GM12878 (cell line): ENCODE data around the gene DCLRE1B. TPM values are rescaled to one million over a fixed set of nuclear protein-coding genes. Genes with fewer than 3 reads are reported as not detected.

Experiments
- ATAC-seq: fragments of 200-7000 bp; cut with Tn5 transposase; 3 replicates; pipeline ENCODE4 v1.9.1; 2020; ENCODE audit warnings: mild to moderate bottlenecking, moderate library complexity
- BruUV-seq: library from RNA; stranded (reverse); fragments of 400-500 nt; replicated peaks from 2 replicates; lab custom pipeline; 2021; lab: Mats Ljungman, UMichigan
- CTCF ChIA-PET: fragments of 300-600 bp; sonication (Branson Sonifier 250); formaldehyde crosslinking; extraction: SDS; loops from one replicate; lab custom pipeline; 2021; ENCODE audit warnings: inconsistent platforms; lab: Yijun Ruan, JAX
- POLR2A ChIA-PET: fragments of 350-600 bp; formaldehyde crosslinking; extraction: SDS; loops from one replicate; lab custom pipeline; 2021; ENCODE audit warnings: inconsistent platforms; lab: Charles Lee
- RAD21 ChIA-PET: fragments of 300-600 bp; sonication (Branson Sonifier 250); formaldehyde crosslinking; loops from one replicate; lab custom pipeline; 2023; ENCODE audit warnings: antibody characterized with exemption; ENCODE audit not compliant: unreplicated experiment; lab: Charles Lee
- SMC1A ChIA-PET: fragments of 300-600 bp; sonication (Branson Sonifier 250); formaldehyde crosslinking; loops from one replicate; lab custom pipeline; 2023; ENCODE audit not compliant: unreplicated experiment, uncharacterized antibody; lab: Charles Lee
- DNase-seq: peaks from one replicate; pipeline ENCODE4 v3.0.0-alpha.2; 2011; ENCODE audit warnings: low read depth, low spot score
- FAIRE-seq: peaks from 3 replicates; lab custom pipeline; 2011; peaks lifted over from hg19 to GRCh38; lab: Jason Lieb, UNC
- H2AFZ ChIP-seq: 2 replicates; pipeline ENCODE4 v1.6.0; 2011; ENCODE audit warnings: low read depth, low read length, control low read depth; ENCODE audit not compliant: control insufficient read depth
- H3K27ac ChIP-seq: 2 replicates; pipeline ENCODE4 v1.5.1; 2011; ENCODE audit warnings: control low read depth; ENCODE audit not compliant: control insufficient read depth, insufficient read depth
- H3K27me3 ChIP-seq, 2 experiments: replicated peaks in 1 of 2; 2 replicates each; pipeline versions ENCODE4 v1.6.0 to v1.6.1; 2011; ENCODE audit warnings: low read length in 1 of 2; ENCODE audit not compliant: control insufficient read depth in 2 of 2, insufficient read depth in 2 of 2
- H3K36me3 ChIP-seq, 2 experiments: 2 replicates each; pipeline ENCODE4 v1.5.1; 2011; ENCODE audit warnings: low read length in 1 of 2; ENCODE audit not compliant: control insufficient read depth in 2 of 2, insufficient read depth in 2 of 2
- H3K4me1 ChIP-seq: 2 replicates; pipeline ENCODE4 v1.6.1; 2011; ENCODE audit warnings: mild to moderate bottlenecking, low read length, moderate library complexity, mixed read lengths; ENCODE audit not compliant: control insufficient read depth, insufficient read depth
- H3K4me2 ChIP-seq: 2 replicates; pipeline ENCODE4 v1.6.0; 2011; ENCODE audit warnings: control low read depth; ENCODE audit not compliant: control insufficient read depth, insufficient read depth
- H3K4me3 ChIP-seq: fragments of 200-600 bp; sonication (generic); 2 replicates; pipeline ENCODE4 v1.5.1; 2016
- H3K79me2 ChIP-seq: 2 replicates; pipeline ENCODE4 v1.6.0; 2011; ENCODE audit warnings: low read length; ENCODE audit not compliant: control insufficient read depth, insufficient read depth
- H3K9ac ChIP-seq: 2 replicates; pipeline ENCODE4 v1.8.0; 2011; ENCODE audit warnings: low read length, control low read depth, mixed read lengths; ENCODE audit not compliant: control insufficient read depth, insufficient read depth
- H3K9me3 ChIP-seq: replicated peaks from 3 replicates; pipeline ENCODE4 v1.5.1; 2011; ENCODE audit warnings: mild to moderate bottlenecking, low read length; ENCODE audit not compliant: control insufficient read depth, insufficient read depth
- H4K20me1 ChIP-seq: 2 replicates; pipeline ENCODE4 v1.6.0; 2011; ENCODE audit not compliant: control insufficient read depth, insufficient read depth
- CREB1 ChIP-seq: IDR thresholded peaks from 2 replicates; pipeline ENCODE4 v1.6.1; 2012; ENCODE audit warnings: low read depth, mild to moderate bottlenecking, inconsistent platforms
- IKZF2 ChIP-seq, 2 experiments: fragments of 450-650 bp; IDR thresholded peaks; 2 replicates each; pipeline ENCODE4 v1.6.1; 2017; ENCODE audit warnings: mild to moderate bottlenecking in 2 of 2, moderate library complexity in 2 of 2
- MTA2 ChIP-seq: fragments of 450-650 bp; IDR thresholded peaks from 2 replicates; pipeline ENCODE4 v1.6.1; 2016; ENCODE audit warnings: low read depth, mild to moderate bottlenecking, moderate library complexity
- MTA3 ChIP-seq: IDR thresholded peaks from 2 replicates; pipeline ENCODE4 v1.6.1; 2012; ENCODE audit warnings: low read length, inconsistent platforms, borderline replicate concordance
- NKRF ChIP-seq: fragments of 450-650 bp; conservative IDR thresholded peaks from 2 replicates; pipeline ENCODE4 v1.6.1; 2017; ENCODE audit warnings: mild to moderate bottlenecking, moderate library complexity
- PAX5 ChIP-seq: IDR thresholded peaks from 2 replicates; pipeline ENCODE4 v1.6.1; 2011; ENCODE audit warnings: low read depth, low read length, borderline replicate concordance
- PKNOX1 ChIP-seq: fragments of 450-650 bp; IDR thresholded peaks from 2 replicates; pipeline ENCODE4 v1.6.1; 2016; ENCODE audit warnings: mild to moderate bottlenecking
- POU2F2 ChIP-seq: IDR thresholded peaks from 3 replicates; pipeline ENCODE4 v1.6.1; 2011; ENCODE audit warnings: low read depth, mild to moderate bottlenecking, low read length, borderline replicate concordance
- RCOR1 ChIP-seq: conservative IDR thresholded peaks from 2 replicates; pipeline ENCODE4 v1.6.1; 2012; ENCODE audit warnings: low read depth, low read length, improper control_type of control experiment
- RUNX3 ChIP-seq: IDR thresholded peaks from 2 replicates; pipeline ENCODE4 v1.6.1; 2012; ENCODE audit warnings: low read length, inconsistent platforms
- TBL1XR1 ChIP-seq: IDR thresholded peaks from 2 replicates; pipeline ENCODE4 v1.6.1; 2012; ENCODE audit warnings: low read depth, low read length, improper control_type of control experiment
- ZNF687 ChIP-seq: fragments of 450-650 bp; IDR thresholded peaks from 2 replicates; pipeline ENCODE4 v1.6.1; 2017; ENCODE audit warnings: mild to moderate bottlenecking, moderate library complexity
- ZZZ3 ChIP-seq: IDR thresholded peaks from 2 replicates; pipeline ENCODE4 v1.6.1; 2011; ENCODE audit warnings: low read depth; ENCODE audit not compliant: control insufficient read depth, insufficient read length
- WGBS: methylation state at CpG from one replicate; pipeline ENCODE4 v1.1.6; 2016; ENCODE audit warnings: low lambda C conversion rate; ENCODE audit not compliant: insufficient replicate concordance, insufficient coverage; ENCODE audit errors: missing lambda C conversion rate; 5-methylcytosine and 5-hydroxymethylcytosine counted together
- in situ Hi-C: fragments of 300-500 bp; cut with MboI; formaldehyde crosslinking; loops from 9 replicates; pipeline ENCODE4 v1.14.3; 2018; ENCODE audit warnings: mixed read lengths
- intact Hi-C: fragments of 100-400 bp; cut with micrococcal nuclease; formaldehyde crosslinking; loops from one replicate; pipeline ENCODE4 v1.14.2; 2022; ENCODE audit not compliant: unreplicated experiment
- polyA plus RNA-seq, 11 experiments: library from polyadenylated mRNA; depleted of rRNA in 4 of 11; unstranded in 6 of 11; stranded (reverse) in 5 of 11; fragments of >200 nt; fragmentation: Nextera tagmentation in 4 of 11; fragmentation: Illumina TruSeq in 1 of 11; extraction: Ambion mirVana in 4 of 11; extraction: Trizol in 1 of 11; gene quantifications; 1 replicate in 1 of 11; 2 replicates in 10 of 11; pipeline versions ENCODE4 v1.2.1 to v1.2.3, GENCODE V29; 2011 to 2016; ENCODE audit warnings: inconsistent platforms in 2 of 11, missing spikeins in 2 of 11, low read depth in 1 of 11
- total RNA-seq, 4 experiments: library from RNA; depleted of rRNA in 3 of 4; stranded (reverse); fragments of >200 nt in 3 of 4; fragmentation: Illumina TruSeq in 1 of 4; extraction: Trizol in 1 of 4; gene quantifications; 2 replicates each; pipeline versions ENCODE4 v1.2.1 to v1.2.3, GENCODE V29; 2013 to 2021

Gene DCLRE1B
- total and polyA plus RNA-seq, 10 of the 15 experiments (the other 5 are each of a cell fraction or from before 2014, with no cell fraction given) = 5.4 to 18.3 (median 13.4) TPM

- ATAC-seq (peak; percentile 57), FAIRE-seq (no peak), DNase-seq (no peak)
- RAD21 ChIA-PET = interaction anchor here (0.7 to 3.0 kb wide), 2 partner anchors 76 to 125 kb away, joined by 3 to 13 read pairs; no protein-coding TSS in a partner anchor
- in situ Hi-C loops = no loop called here
- WGBS = 43% methylated on average over 1 of the region's 1 CpG
- H3K9me3 ChIP-seq = no peaks in the 10 kb centered on the region; the same call in 2 of the 3 replicates
- peaks cover 85% of the 10 kb centered on the region for H3K79me2 ChIP-seq
- SMC1A ChIA-PET = interaction anchor here (1.0 to 11.9 kb wide), 7 partner anchors 12 to 194 kb away, joined by 3 to 99 read pairs (median 3); partner anchors contain the start of gene AP4B1
- peak overlapping the region; percentile 18; the same call in 1 of the 2 replicates for H3K4me2 ChIP-seq
- BruUV-seq = no TSS peak
- POLR2A ChIA-PET = interaction anchor here (1.2 to 1.5 kb wide), 3 partner anchors 19 to 60 kb away, joined by 3 read pairs; no protein-coding TSS in a partner anchor
- H3K36me3 ChIP-seq = peaks cover 2 to 4% of the 10 kb centered on the region in 2 experiments; a peak in 3 of 4 replicates
- 0 out of 2 replicates have a peak overlapping the region, but pooled peaks have one; percentile 2 for H3K4me3 ChIP-seq
- peak in 1 of 2 experiments; percentile 14; a peak in 2 of 4 replicates for TF ChIP-seq IKZF2 (IDR thresholded peaks at IDR 0.05)
- no peak for TF ChIP-seq ZZZ3
- no peak for TF ChIP-seq PAX5
- no peak for TF ChIP-seq MTA3
- no peak for TF ChIP-seq CREB1
- TF ChIP-seq ZNF687 = no peak
- TF ChIP-seq PKNOX1 = no peak
- TF ChIP-seq TBL1XR1 = no peak
- 0 out of 2 replicates have a peak, but pooled peaks have one; percentile 7 for TF ChIP-seq RUNX3
- TF ChIP-seq POU2F2 = no peak
- no peak for TF ChIP-seq NKRF
- no peak for TF ChIP-seq RCOR1
- TF ChIP-seq MTA2 = peak; percentile 70; the same call in 1 of the 2 replicates
- H3K9ac ChIP-seq = no peak overlapping the region
- H3K4me1 ChIP-seq = peaks cover 14% of the 10 kb centered on the region
- no peaks in the 10 kb centered on the region for H4K20me1 ChIP-seq
- CTCF ChIA-PET = interaction anchor here (1.1 to 1.9 kb wide), 3 partner anchors 10 to 100 kb away, joined by 3 to 4 read pairs (median 4); no protein-coding TSS in a partner anchor
- no peaks in the 10 kb centered on the region for H3K27me3 ChIP-seq
- H2AFZ ChIP-seq = no peak overlapping the region
- H3K27ac ChIP-seq = no peak overlapping the region; the same call in 1 of the 2 replicates
- intact Hi-C loops = no loop called here
These were observed 30.8 kb downstream of the DCLRE1B start for GRCh38 chr1:113935970-113936369.
